CD4-positive, alpha-beta T cell (primary cell): Measurements from ENCODE around the gene PCNX3. TPM values are rescaled to one million over a fixed set of nuclear protein-coding genes. Genes with fewer than 3 reads are reported as not detected.
"Not testable (repeated sequence)": the region's sequence is repeated elsewhere in the genome, so short reads cannot be mapped to it uniquely, and the experiment has no call there.

Experiments
- ATAC-seq: fragments of 200-7000 bp; cut with Tn5 transposase; one replicate; pipeline ENCODE4 v1.10.0; 2022; ENCODE audit warnings: mild to moderate bottlenecking; ENCODE audit not compliant: poor library complexity
- CTCF ChIA-PET: fragments of 350-600 bp; sonication (Branson Sonifier 250); formaldehyde crosslinking; loops from one replicate; lab custom pipeline; 2021; ENCODE audit warnings: antibody characterized with exemption, inconsistent platforms; lab: Charles Lee
- POLR2A ChIA-PET: fragments of 350-600 bp; sonication (Branson Sonifier 250); formaldehyde crosslinking; loops from one replicate; lab custom pipeline; 2021; ENCODE audit warnings: antibody characterized with exemption, inconsistent platforms; lab: Charles Lee
- DNase-seq, 14 experiments: peaks; one replicate each; pipeline ENCODE4 v3.0.0-alpha.2; 2013 to 2020; ENCODE audit warnings: mixed read lengths in 2 of 14
- H3K27ac ChIP-seq, 2 donors: one replicate each; pipeline versions ENCODE4 v1.5.1 to v1.7.0; 2013; ENCODE audit warnings: low read length in 2 of 2, low read depth in 1 of 2, mild to moderate bottlenecking in 1 of 2
- H3K27me3 ChIP-seq, 2 experiments: 1 replicate in 1 of 2; 2 replicates in 1 of 2; pipeline versions ENCODE4 v1.6.1 to v1.7.0; 2013; ENCODE audit warnings: low read length in 2 of 2, control low read depth in 1 of 2, mild to moderate bottlenecking in 1 of 2, moderate library complexity in 1 of 2; ENCODE audit not compliant: insufficient read depth in 2 of 2, control insufficient read depth in 1 of 2
- H3K36me3 ChIP-seq: one replicate; pipeline ENCODE4 v1.6.1; 2013; ENCODE audit warnings: low read length, control low read depth; ENCODE audit not compliant: insufficient read depth
- H3K4me1 ChIP-seq: one replicate; pipeline ENCODE4 v1.6.1; 2013; ENCODE audit warnings: low read length, control low read depth; ENCODE audit not compliant: insufficient read depth
- H3K4me3 ChIP-seq: one replicate; pipeline ENCODE4 v1.5.1; 2013; ENCODE audit warnings: mild to moderate bottlenecking, low read length, moderate library complexity
- H3K9me3 ChIP-seq, 2 experiments: 1 replicate in 1 of 2; 2 replicates in 1 of 2; pipeline versions ENCODE4 v1.6.1 to v1.7.0; 2013; ENCODE audit warnings: low read length in 2 of 2, mild to moderate bottlenecking in 2 of 2, control low read depth in 1 of 2, moderate library complexity in 1 of 2; ENCODE audit not compliant: control insufficient read depth in 1 of 2, insufficient read depth in 1 of 2
- H3K27ac Mint-ChIP-seq: one replicate; pipeline ENCODE4 v1.8.0; 2020; ENCODE audit warnings: mixed read lengths
- H3K27me3 Mint-ChIP-seq: one replicate; pipeline ENCODE4 v1.8.0; 2021; ENCODE audit warnings: mixed read lengths
- H3K36me3 Mint-ChIP-seq: one replicate; pipeline ENCODE4 v1.8.0; 2021; ENCODE audit warnings: low read depth, mixed read lengths
- H3K4me1 Mint-ChIP-seq: one replicate; pipeline ENCODE4 v1.8.0; 2021; ENCODE audit warnings: low read depth, mixed read lengths
- H3K4me3 Mint-ChIP-seq: one replicate; pipeline ENCODE4 v1.8.0; 2020; ENCODE audit warnings: mild to moderate bottlenecking, mixed read lengths
- H3K9me3 Mint-ChIP-seq: one replicate; pipeline ENCODE4 v1.8.0; 2020; ENCODE audit warnings: mixed read lengths
- intact Hi-C, 2 experiments: fragments of 100-400 bp; cut with DNase I in 1 of 2; cut with micrococcal nuclease in 1 of 2; formaldehyde crosslinking; loops; one replicate each; pipeline versions ENCODE4 v1.15.1 to v1.9.0; 2023 to 2025; cut with DNase I, micrococcal nuclease
- total RNA-seq, 174 experiments: library from RNA in 2 of 174; stranded (reverse) in 2 of 174; gene quantifications; one replicate each; pipeline ENCODE4 v1.2.3 and lab custom pipeline; 2021 to 2026
- TF ChIP-seq, protein P1 (sequence below): fragments of 200-600 bp; IDR thresholded peaks from one replicate; pipeline ENCODE4 v1.8.0; 2022; ENCODE audit warnings: antibody characterized with exemption, mild to moderate bottlenecking

PCNX3 gene
- total RNA-seq, 2 experiments from 2014 or later = 37.3 to 40.5 TPM

DNA sequence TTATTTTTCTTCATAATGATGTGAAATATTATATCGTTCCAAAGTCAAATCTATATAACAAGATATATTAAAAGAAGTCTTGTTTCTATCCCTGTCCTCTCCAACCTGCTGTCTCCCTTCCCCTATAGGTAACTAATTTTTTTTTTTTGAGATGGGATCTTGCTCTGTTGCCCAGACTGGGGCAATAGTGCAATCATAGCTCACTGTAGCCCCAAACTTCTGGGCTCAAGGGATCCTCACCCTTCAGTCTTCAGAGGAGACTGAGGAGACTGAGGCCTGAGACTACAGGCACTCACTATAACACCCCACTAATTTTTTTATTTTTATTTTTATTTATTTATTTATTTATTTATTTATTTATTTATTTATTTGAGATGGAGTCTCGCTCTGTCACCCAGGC, 57.4 kb downstream of the PCNX3 start:
- H3K4me1 Mint-ChIP-seq = no peaks in the 10 kb centered on the region
- no peak overlapping the region for H3K4me3 Mint-ChIP-seq
- no peak for ATAC-seq
- no peak for DNase-seq
- no peak overlapping the region for H3K27ac Mint-ChIP-seq
- Histone ChIP-seq H3K27ac (no peak overlapping the region), H3K4me1 (no peaks in the 10 kb centered on the region), H3K4me3 (no peak overlapping the region), H3K9me3 (no peaks in the 10 kb centered on the region), H3K27me3 (no peaks in the 10 kb centered on the region), H3K36me3 (no peaks in the 10 kb centered on the region)
- CTCF ChIA-PET = interaction anchor here (1.1 kb wide), 1 partner anchor 38 kb away, joined by 3 read pairs; no protein-coding TSS in a partner anchor
- TF ChIP-seq, protein P1, sequence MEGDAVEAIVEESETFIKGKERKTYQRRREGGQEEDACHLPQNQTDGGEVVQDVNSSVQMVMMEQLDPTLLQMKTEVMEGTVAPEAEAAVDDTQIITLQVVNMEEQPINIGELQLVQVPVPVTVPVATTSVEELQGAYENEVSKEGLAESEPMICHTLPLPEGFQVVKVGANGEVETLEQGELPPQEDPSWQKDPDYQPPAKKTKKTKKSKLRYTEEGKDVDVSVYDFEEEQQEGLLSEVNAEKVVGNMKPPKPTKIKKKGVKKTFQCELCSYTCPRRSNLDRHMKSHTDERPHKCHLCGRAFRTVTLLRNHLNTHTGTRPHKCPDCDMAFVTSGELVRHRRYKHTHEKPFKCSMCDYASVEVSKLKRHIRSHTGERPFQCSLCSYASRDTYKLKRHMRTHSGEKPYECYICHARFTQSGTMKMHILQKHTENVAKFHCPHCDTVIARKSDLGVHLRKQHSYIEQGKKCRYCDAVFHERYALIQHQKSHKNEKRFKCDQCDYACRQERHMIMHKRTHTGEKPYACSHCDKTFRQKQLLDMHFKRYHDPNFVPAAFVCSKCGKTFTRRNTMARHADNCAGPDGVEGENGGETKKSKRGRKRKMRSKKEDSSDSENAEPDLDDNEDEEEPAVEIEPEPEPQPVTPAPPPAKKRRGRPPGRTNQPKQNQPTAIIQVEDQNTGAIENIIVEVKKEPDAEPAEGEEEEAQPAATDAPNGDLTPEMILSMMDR = no peak
- H3K36me3 Mint-ChIP-seq = no peaks in the 10 kb centered on the region
- H3K27me3 Mint-ChIP-seq = no peaks in the 10 kb centered on the region
- intact Hi-C loops = no loop called here
- H3K9me3 Mint-ChIP-seq = no peaks in the 10 kb centered on the region
- POLR2A ChIA-PET = no interaction called here

DNA sequence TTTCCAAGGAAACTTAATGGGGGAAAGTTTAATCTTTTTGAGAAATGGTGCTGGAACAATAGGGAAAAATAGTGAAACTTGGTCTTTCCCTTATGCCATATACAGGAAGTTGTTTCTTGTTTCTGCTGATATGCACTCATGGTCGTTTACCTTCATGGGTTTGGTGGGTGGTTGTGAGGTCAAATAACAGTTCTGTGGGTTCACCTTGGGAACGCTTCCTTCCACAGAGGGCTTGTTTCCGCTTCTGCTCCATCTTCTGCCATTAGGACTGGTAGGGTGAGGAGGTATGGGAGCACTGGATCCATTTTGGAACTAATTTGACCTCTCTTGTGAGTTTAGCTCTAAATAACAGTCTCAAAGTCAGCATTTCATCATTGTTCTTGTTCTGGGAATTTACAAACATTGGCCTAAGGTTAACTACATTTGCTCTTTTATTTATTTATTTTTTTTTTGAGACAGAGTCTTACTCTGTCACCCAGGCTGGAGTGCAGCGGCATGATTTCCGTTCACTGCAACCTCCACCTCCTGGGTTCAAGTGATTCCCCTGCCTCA, 64.7 kb downstream of the PCNX3 start:
- no peaks in the 10 kb centered on the region for H3K27me3 ChIP-seq
- no peak overlapping the region for H3K27ac ChIP-seq
- intact Hi-C loops = no loop called here
- H3K4me3 ChIP-seq = no peak overlapping the region
- Mint-ChIP-seq H3K36me3 (no peaks in the 10 kb centered on the region), H3K27ac (no peak overlapping the region), H3K4me3 (no peak overlapping the region), H3K4me1 (no peaks in the 10 kb centered on the region), H3K9me3 (no peaks in the 10 kb centered on the region), H3K27me3 (peaks cover 5% of the 10 kb centered on the region)
- POLR2A ChIA-PET = no interaction called here
- H3K4me1 ChIP-seq = no peaks in the 10 kb centered on the region
- H3K36me3 ChIP-seq = no peaks in the 10 kb centered on the region
- no peak for DNase-seq
- no peaks in the 10 kb centered on the region for H3K9me3 ChIP-seq
- no peak for ATAC-seq
- CTCF ChIA-PET = interaction anchor here (1.0 kb wide), 1 partner anchor 26 kb away, joined by 3 read pairs; no protein-coding TSS in a partner anchor
- TF ChIP-seq, protein P1 = no peak

- H3K9me3 ChIP-seq, H3K4me1 Mint-ChIP-seq, POLR2A ChIA-PET, DNase-seq, H3K4me3 ChIP-seq, H3K36me3 ChIP-seq, CTCF ChIA-PET, H3K4me3 Mint-ChIP-seq, H3K9me3 Mint-ChIP-seq, H3K27ac ChIP-seq, intact Hi-C loops, H3K36me3 Mint-ChIP-seq, H3K27ac Mint-ChIP-seq, H3K27me3 Mint-ChIP-seq, ATAC-seq, H3K27me3 ChIP-seq, H3K4me1 ChIP-seq: not testable (repeated sequence)
Observed at GRCh38 chr11:65683480-65683879, 67.9 kb downstream of the PCNX3 start.

GRCh38 chr11:65685981-65686380, 70.4 kb downstream of the PCNX3 start:
- Histone ChIP-seq H3K36me3 (no peaks in the 10 kb centered on the region), H3K27ac (no peak overlapping the region), H3K4me3 (no peak overlapping the region), H3K27me3 (no peaks in the 10 kb centered on the region), H3K9me3 (no peaks in the 10 kb centered on the region), H3K4me1 (no peaks in the 10 kb centered on the region)
- no peak for ATAC-seq
- H3K4me3 Mint-ChIP-seq = no peak overlapping the region
- ChIA-PET POLR2A (no interaction called here), CTCF (no interaction called here)
- TF ChIP-seq, protein P1 = no peak
- DNase-seq = no peak
- peaks cover 5% of the 10 kb centered on the region for H3K27me3 Mint-ChIP-seq
- no peaks in the 10 kb centered on the region for H3K36me3 Mint-ChIP-seq
- H3K9me3 Mint-ChIP-seq = no peaks in the 10 kb centered on the region
- no peak overlapping the region for H3K27ac Mint-ChIP-seq
- no peaks in the 10 kb centered on the region for H3K4me1 Mint-ChIP-seq
- intact Hi-C loops = loop anchor here in 1 of 2 experiments (5.0 kb wide), 1 partner anchor 71 kb away; no protein-coding TSS in a partner anchor
